Liver (tissue), 9 donors: ENCODE data around the gene SOCS3. TPM values are rescaled to one million over a fixed set of nuclear protein-coding genes. Genes with fewer than 3 reads are reported as not detected.

Experiments used
- DNase-seq: peaks from one replicate; pipeline ENCODE4 v3.0.0-alpha.2; 2017; ENCODE audit warnings: low spot score
- H3K27ac ChIP-seq, 2 donors: one replicate each; pipeline ENCODE4 v1.7.0; 2013; ENCODE audit warnings: inconsistent platforms in 2 of 2, low read length in 2 of 2, control low read depth in 1 of 2, low read depth in 1 of 2, mild to moderate bottlenecking in 1 of 2
- H3K27me3 ChIP-seq, 4 donors: one replicate each; pipeline versions ENCODE4 v1.6.1 to v1.7.0; 2013; ENCODE audit warnings: low read length in 3 of 4, inconsistent platforms in 1 of 4, mild to moderate bottlenecking in 1 of 4, moderate library complexity in 1 of 4; ENCODE audit not compliant: control insufficient read depth in 4 of 4, insufficient read depth in 4 of 4
- H3K36me3 ChIP-seq, 4 donors: one replicate each; pipeline versions ENCODE4 v1.6.1 to v1.7.0; 2013; ENCODE audit warnings: low read length in 3 of 4, mild to moderate bottlenecking in 3 of 4, low read depth in 1 of 4, moderate library complexity in 1 of 4; ENCODE audit not compliant: control insufficient read depth in 4 of 4, insufficient read depth in 3 of 4
- H3K4me1 ChIP-seq, 4 donors: one replicate each; pipeline versions ENCODE4 v1.6.1 to v1.7.0; 2013; ENCODE audit warnings: low read length in 3 of 4, mild to moderate bottlenecking in 3 of 4, moderate library complexity in 1 of 4; ENCODE audit not compliant: control insufficient read depth in 4 of 4, insufficient read depth in 4 of 4
- H3K4me3 ChIP-seq, 3 donors: one replicate each; pipeline versions ENCODE4 v1.6.1 to v1.7.0; 2013; ENCODE audit warnings: low read length in 3 of 3, control low read depth in 1 of 3, low read depth in 1 of 3, mild to moderate bottlenecking in 1 of 3
- H3K9ac ChIP-seq, 2 donors: one replicate each; pipeline ENCODE4 v1.7.0; 2013; ENCODE audit warnings: low read length in 2 of 2, mild to moderate bottlenecking in 2 of 2, moderate library complexity in 2 of 2, control low read depth in 1 of 2, low read depth in 1 of 2
- H3K9me3 ChIP-seq, 4 donors: one replicate each; pipeline versions ENCODE4 v1.6.1 to v1.7.0; 2013; ENCODE audit warnings: low read length in 3 of 4; ENCODE audit not compliant: control insufficient read depth in 4 of 4
- EGR1 ChIP-seq, 2 donors: IDR thresholded peaks; 2 replicates each; pipeline ENCODE4 v1.6.1; 2016 to 2018; ENCODE audit warnings: antibody characterized with exemption in 2 of 2, low read depth in 2 of 2
- FOXA1 ChIP-seq: IDR thresholded peaks from 2 replicates; pipeline ENCODE4 v1.6.1; 2016; ENCODE audit warnings: antibody characterized with exemption
- FOXA2 ChIP-seq: IDR thresholded peaks from 2 replicates; pipeline ENCODE4 v1.6.1; 2016; ENCODE audit warnings: antibody characterized with exemption
- HNF4A ChIP-seq, 2 donors: conservative IDR thresholded peaks; 2 replicates each; pipeline ENCODE4 v1.6.1; 2016; ENCODE audit warnings: antibody characterized with exemption in 2 of 2, mild to moderate bottlenecking in 2 of 2
- HNF4G ChIP-seq: IDR thresholded peaks from 2 replicates; pipeline ENCODE4 v1.6.1; 2016; ENCODE audit warnings: antibody characterized with exemption
- JUND ChIP-seq, 2 donors: IDR thresholded peaks; 2 replicates each; pipeline ENCODE4 v1.6.1; 2016; ENCODE audit warnings: antibody characterized with exemption in 2 of 2
- NR2F2 ChIP-seq: IDR thresholded peaks from 2 replicates; pipeline ENCODE4 v1.6.1; 2016; ENCODE audit warnings: antibody characterized with exemption
- RAD21 ChIP-seq, 2 donors: IDR thresholded peaks; 2 replicates each; pipeline ENCODE4 v1.6.1; 2016; ENCODE audit warnings: antibody characterized with exemption in 2 of 2, mild to moderate bottlenecking in 2 of 2
- SP1 ChIP-seq: IDR thresholded peaks from 2 replicates; pipeline ENCODE4 v1.6.1; 2018; ENCODE audit warnings: antibody characterized with exemption, mild to moderate bottlenecking
- TAF1 ChIP-seq: conservative IDR thresholded peaks from 2 replicates; pipeline ENCODE4 v1.6.1; 2016; ENCODE audit warnings: antibody characterized with exemption, mild to moderate bottlenecking
- WGBS: extraction: QIAGEN DNeasy Blood & Tissue Kit; methylation state at CpG from one replicate; pipeline ENCODE4 v1.1.7; 2013; 5-methylcytosine and 5-hydroxymethylcytosine counted together
- polyA plus RNA-seq, 2 donors: library from polyadenylated mRNA; stranded (reverse) in 1 of 2; unstranded in 1 of 2; fragments of 200-250 nt in 1 of 2; fragments of >200 nt in 1 of 2; fragmentation: Nextera tagmentation in 1 of 2; extraction: Ambion mirVana in 1 of 2; gene quantifications; one replicate each; pipeline versions ENCODE4 v1.2.1 to v1.2.3, GENCODE V29; 2013 to 2015
- total RNA-seq, 2 donors: library from RNA; depleted of rRNA; stranded (reverse); fragments of >200 nt; gene quantifications; one replicate each; pipeline ENCODE4 v1.2.3, GENCODE V29; 2014
- TF ChIP-seq, protein P1 (sequence below): fragments of 150-350 bp; IDR thresholded peaks from 2 replicates; pipeline ENCODE4 v1.5.1; 2017; ENCODE audit warnings: improper control_type of control experiment, low read depth, low read length; ENCODE audit not compliant: missing input control
- TF ChIP-seq, protein P2 (sequence below): IDR thresholded peaks from 2 replicates; pipeline ENCODE4 v1.6.1; 2016; ENCODE audit warnings: antibody characterized with exemption
- TF ChIP-seq, protein P3 (sequence below): IDR thresholded peaks from 2 replicates; pipeline ENCODE4 v1.6.1; 2016; ENCODE audit warnings: antibody characterized with exemption
- TF ChIP-seq, protein P4 (sequence below): IDR thresholded peaks from 2 replicates; pipeline ENCODE4 v1.6.1; 2016; ENCODE audit warnings: antibody characterized with exemption
- donor health status: healthy.
- donor health status: healthy.
- donor health status: healthy.
- donor health status: healthy.
- donor health status: healthy.

The SOCS3 gene
- total and polyA plus RNA-seq, 4 donors: 12.2 to 48.0 (median 18.3) TPM

DNA sequence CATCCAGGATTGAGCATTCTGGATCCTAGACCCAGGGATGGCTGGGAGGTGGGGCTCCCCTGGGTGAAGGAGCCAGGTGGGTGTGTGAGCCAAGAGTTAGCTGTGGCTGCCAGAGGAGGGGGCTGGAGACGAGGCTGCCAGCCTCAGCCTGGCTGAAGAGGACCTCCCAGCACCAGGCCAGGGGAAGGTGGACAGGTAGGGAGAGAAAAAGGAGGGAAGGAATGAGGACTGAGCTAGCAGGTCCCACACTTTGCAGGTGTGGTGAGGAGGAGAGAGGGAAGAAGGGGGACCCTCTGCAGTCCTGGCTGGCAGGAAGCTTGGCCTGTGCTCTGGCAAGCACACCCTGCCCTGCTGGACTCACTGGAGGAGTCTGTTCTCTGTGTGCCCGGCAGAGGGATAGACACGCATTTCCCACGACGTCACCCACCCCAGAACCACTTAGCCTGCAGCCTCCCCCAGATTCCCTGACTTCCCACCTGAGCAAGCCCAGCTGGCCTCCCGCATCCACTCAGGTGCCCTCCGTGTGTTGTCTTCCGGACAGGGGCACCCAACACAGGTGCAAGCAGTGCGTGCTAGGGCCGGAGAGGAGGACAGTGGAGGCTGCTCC is 42.0 kb downstream of the SOCS3 start (continued):
- TF ChIP-seq, protein P1, sequence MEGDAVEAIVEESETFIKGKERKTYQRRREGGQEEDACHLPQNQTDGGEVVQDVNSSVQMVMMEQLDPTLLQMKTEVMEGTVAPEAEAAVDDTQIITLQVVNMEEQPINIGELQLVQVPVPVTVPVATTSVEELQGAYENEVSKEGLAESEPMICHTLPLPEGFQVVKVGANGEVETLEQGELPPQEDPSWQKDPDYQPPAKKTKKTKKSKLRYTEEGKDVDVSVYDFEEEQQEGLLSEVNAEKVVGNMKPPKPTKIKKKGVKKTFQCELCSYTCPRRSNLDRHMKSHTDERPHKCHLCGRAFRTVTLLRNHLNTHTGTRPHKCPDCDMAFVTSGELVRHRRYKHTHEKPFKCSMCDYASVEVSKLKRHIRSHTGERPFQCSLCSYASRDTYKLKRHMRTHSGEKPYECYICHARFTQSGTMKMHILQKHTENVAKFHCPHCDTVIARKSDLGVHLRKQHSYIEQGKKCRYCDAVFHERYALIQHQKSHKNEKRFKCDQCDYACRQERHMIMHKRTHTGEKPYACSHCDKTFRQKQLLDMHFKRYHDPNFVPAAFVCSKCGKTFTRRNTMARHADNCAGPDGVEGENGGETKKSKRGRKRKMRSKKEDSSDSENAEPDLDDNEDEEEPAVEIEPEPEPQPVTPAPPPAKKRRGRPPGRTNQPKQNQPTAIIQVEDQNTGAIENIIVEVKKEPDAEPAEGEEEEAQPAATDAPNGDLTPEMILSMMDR: no peak
- TF ChIP-seq, protein P2, sequence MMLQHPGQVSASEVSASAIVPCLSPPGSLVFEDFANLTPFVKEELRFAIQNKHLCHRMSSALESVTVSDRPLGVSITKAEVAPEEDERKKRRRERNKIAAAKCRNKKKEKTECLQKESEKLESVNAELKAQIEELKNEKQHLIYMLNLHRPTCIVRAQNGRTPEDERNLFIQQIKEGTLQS: no peak
- no peak for TF ChIP-seq HNF4A (conservative IDR thresholded peaks at IDR 0.05)
- no peak for TF ChIP-seq SP1
- TF ChIP-seq EGR1 (IDR thresholded peaks at IDR 0.05; ENCODE audit: low read depth in 2 of 2): no peak
- TF ChIP-seq JUND (IDR thresholded peaks at IDR 0.05): no peak
- TF ChIP-seq FOXA2: no peak

DNA sequence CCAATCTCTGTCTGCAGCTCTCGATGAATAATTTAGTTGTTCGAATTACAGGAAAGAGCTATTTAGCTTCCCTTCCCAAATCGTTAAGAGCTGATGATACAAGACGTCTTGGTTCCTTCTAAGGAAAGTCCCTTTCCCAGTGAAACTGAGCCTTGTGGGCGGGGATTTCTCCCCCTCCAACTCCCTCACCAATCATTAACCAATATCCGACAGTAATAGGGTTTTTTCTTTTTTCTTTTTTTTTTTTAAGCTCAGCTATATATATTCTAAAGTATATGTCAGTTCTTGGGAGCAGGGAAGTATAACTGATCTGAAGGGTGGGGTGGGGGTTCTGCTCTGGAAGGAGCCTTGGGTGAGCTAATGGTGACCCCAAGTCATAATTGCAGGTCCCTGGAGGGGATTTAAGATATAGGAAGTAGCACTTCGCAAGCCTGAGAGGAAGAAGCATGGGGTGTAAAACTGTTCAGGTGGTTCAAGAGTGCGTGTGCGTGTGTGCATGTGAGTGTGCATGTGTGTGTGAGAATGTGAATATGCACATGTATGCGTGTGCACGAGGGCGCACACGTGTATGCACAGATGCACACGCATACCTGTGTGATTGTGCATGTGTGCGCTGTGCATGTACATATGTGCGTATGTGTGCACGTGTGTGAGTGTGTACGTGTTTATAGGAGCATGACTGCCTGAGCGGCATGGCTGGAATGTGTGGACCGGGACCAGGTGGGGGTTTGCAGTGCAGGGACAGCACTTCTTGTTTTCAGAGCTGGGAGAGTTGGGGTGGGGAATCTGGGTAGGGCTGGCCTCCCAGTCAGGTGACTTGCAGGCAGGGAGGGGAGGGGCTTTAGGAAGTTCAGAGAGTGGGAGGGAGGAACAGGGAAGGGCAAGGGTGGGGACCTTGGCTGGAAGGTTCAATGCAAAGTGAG is 42.7 kb downstream of the SOCS3 start:
- no peak for DNase-seq
- WGBS: 53% methylated on average over 20 of the region's 20 CpGs
- TF ChIP-seq, protein P2: no peak
- Histone ChIP-seq H3K4me1 (peaks cover 8 to 35% (median 15%) of the 10 kb centered on the region in 4 donors), H3K36me3 (no peaks in the 10 kb centered on the region), H3K4me3 (no peak overlapping the region), H3K27me3 (no peaks in the 10 kb centered on the region), H3K9ac (no peak overlapping the region), H3K27ac (peak overlapping the region; percentile 74 to 77), H3K9me3 (no peaks in the 10 kb centered on the region)

DNA sequence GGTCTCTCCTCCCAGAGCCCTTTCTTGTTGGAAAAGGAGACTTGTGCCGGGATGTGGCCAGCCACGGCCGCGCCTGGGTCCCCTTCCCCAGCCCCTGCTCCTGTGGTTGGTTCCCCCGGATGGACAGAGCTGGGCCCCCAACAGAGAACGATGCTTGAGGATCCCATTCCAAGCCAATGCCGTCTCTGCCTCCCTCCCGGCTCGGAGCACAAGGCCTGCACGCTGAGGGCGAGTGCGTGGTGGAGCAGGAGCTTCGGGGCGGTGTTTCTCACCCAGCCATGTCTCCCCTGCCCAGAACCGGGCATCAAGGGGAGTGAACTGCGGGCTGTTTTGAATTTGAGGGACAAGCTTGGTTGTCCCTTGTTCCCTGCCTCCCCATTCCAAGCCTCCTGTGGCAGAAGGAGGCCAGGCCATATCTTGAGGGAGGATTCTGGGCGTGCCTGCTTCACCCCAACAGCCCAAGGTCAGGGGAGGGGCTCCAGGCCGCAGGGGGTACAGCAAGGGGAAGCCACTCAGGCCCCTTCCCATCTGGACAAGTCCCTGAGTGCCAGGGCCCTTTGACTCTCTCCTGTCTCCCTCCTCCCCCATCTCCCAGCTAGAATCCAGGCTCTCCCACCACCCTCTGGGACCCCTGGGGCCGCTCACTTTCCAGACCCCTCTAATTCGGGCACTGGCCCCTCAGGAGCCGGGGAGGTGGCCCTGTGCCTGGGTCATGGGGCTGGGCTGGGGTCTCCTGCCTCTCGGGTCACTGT is 43.6 kb downstream of the SOCS3 start:
- Histone ChIP-seq H3K4me1 (peaks cover 8 to 35% (median 15%) of the 10 kb centered on the region in 4 donors), H3K4me3 (no peak overlapping the region), H3K9ac (no peak overlapping the region), H3K9me3 (no peaks in the 10 kb centered on the region), H3K36me3 (no peaks in the 10 kb centered on the region), H3K27me3 (no peaks in the 10 kb centered on the region), H3K27ac (peak overlapping the region; percentile 74 to 77)
- DNase-seq: no peak
- 75% methylated on average over 22 of the region's 22 CpGs for WGBS
- no peak for TF ChIP-seq SP1
- TF ChIP-seq, protein P3, sequence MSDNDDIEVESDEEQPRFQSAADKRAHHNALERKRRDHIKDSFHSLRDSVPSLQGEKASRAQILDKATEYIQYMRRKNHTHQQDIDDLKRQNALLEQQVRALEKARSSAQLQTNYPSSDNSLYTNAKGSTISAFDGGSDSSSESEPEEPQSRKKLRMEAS: no peak
- no peak for TF ChIP-seq RAD21 (IDR thresholded peaks at IDR 0.05)
- no peak for TF ChIP-seq EGR1 (IDR thresholded peaks at IDR 0.05; ENCODE audit: low read depth in 2 of 2)
- TF ChIP-seq TAF1: no peak
- no peak for TF ChIP-seq HNF4G
- TF ChIP-seq, protein P2: no peak
- TF ChIP-seq FOXA1: no peak
- no peak for TF ChIP-seq HNF4A (conservative IDR thresholded peaks at IDR 0.05)
- TF ChIP-seq, protein P4, sequence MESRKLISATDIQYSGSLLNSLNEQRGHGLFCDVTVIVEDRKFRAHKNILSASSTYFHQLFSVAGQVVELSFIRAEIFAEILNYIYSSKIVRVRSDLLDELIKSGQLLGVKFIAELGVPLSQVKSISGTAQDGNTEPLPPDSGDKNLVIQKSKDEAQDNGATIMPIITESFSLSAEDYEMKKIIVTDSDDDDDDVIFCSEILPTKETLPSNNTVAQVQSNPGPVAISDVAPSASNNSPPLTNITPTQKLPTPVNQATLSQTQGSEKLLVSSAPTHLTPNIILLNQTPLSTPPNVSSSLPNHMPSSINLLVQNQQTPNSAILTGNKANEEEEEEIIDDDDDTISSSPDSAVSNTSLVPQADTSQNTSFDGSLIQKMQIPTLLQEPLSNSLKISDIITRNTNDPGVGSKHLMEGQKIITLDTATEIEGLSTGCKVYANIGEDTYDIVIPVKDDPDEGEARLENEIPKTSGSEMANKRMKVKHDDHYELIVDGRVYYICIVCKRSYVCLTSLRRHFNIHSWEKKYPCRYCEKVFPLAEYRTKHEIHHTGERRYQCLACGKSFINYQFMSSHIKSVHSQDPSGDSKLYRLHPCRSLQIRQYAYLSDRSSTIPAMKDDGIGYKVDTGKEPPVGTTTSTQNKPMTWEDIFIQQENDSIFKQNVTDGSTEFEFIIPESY: no peak
- no peak for TF ChIP-seq NR2F2
